GM12878 (cell line): ENCODE data around the gene RPS19BP1. TPM values are rescaled to one million over a fixed set of nuclear protein-coding genes. Genes with fewer than 3 reads are reported as not detected.

Source experiments
- ATF7 ChIP-seq: fragments of 450-650 bp; IDR thresholded peaks from 2 replicates; pipeline ENCODE4 v1.6.1; 2016; ENCODE audit warnings: low read depth, mild to moderate bottlenecking
- EP300 ChIP-seq, 2 experiments: fragments of 150-350 bp in 1 of 2; IDR thresholded peaks; 2 replicates each; pipeline ENCODE4 v1.6.1; 2011 to 2012; ENCODE audit warnings: low read depth in 2 of 2, low read length in 2 of 2, borderline replicate concordance in 1 of 2, improper control_type of control experiment in 1 of 2, inconsistent platforms in 1 of 2; ENCODE audit not compliant: control insufficient read depth in 1 of 2
- ETV6 ChIP-seq, 2 experiments: fragments of 450-650 bp in 1 of 2; IDR thresholded peaks in 1 of 2; conservative IDR thresholded peaks in 1 of 2; 2 replicates each; pipeline ENCODE4 v1.6.1; 2014; ENCODE audit warnings: antibody characterized with exemption in 1 of 2, borderline replicate concordance in 1 of 2, low read depth in 1 of 2, mild to moderate bottlenecking in 1 of 2, moderate library complexity in 1 of 2
- GATAD2B ChIP-seq: fragments of 450-650 bp; conservative IDR thresholded peaks from 2 replicates; pipeline ENCODE4 v1.6.1; 2017; ENCODE audit warnings: low read depth, mild to moderate bottlenecking, moderate library complexity
- KDM1A ChIP-seq: fragments of 200-600 bp; sonication (generic); IDR thresholded peaks from 2 replicates; pipeline ENCODE4 v1.6.1; 2016; ENCODE audit warnings: borderline replicate concordance
- LARP7 ChIP-seq: fragments of 450-650 bp; IDR thresholded peaks from 2 replicates; pipeline ENCODE4 v1.6.1; 2017; ENCODE audit warnings: mild to moderate bottlenecking
- MEF2B ChIP-seq: fragments of 450-650 bp; IDR thresholded peaks from 2 replicates; pipeline ENCODE4 v1.6.1; 2018; ENCODE audit warnings: mild to moderate bottlenecking, moderate library complexity; ENCODE audit not compliant: partially characterized antibody, poor library complexity, severe bottlenecking
- MXI1 ChIP-seq: fragments of 150-350 bp; IDR thresholded peaks from 2 replicates; pipeline ENCODE4 v1.6.1; 2011; ENCODE audit warnings: low read depth, mild to moderate bottlenecking, inconsistent platforms, low read length, improper control_type of control experiment
- MYC ChIP-seq: IDR thresholded peaks from 2 replicates; pipeline ENCODE4 v1.6.1; 2011; ENCODE audit warnings: mild to moderate bottlenecking, low read length, moderate library complexity, inconsistent platforms; ENCODE audit not compliant: insufficient read depth, insufficient replicate concordance, insufficient read length, severe bottlenecking
- PML ChIP-seq: IDR thresholded peaks from 2 replicates; pipeline ENCODE4 v1.6.1; 2012; ENCODE audit warnings: low read length, inconsistent platforms
- POLR2A ChIP-seq: IDR thresholded peaks from 2 replicates; pipeline ENCODE4 v1.6.1; 2011; ENCODE audit warnings: low read depth, mild to moderate bottlenecking, low read length
- RBBP5 ChIP-seq: fragments of 200-600 bp; sonication (generic); conservative IDR thresholded peaks from 2 replicates; pipeline ENCODE4 v1.6.1; 2016
- TCF12 ChIP-seq: IDR thresholded peaks from 2 replicates; pipeline ENCODE4 v1.6.1; 2011; ENCODE audit warnings: low read depth, mild to moderate bottlenecking, low read length
- TCF3 ChIP-seq: IDR thresholded peaks from 2 replicates; pipeline ENCODE4 v1.6.1; 2012; ENCODE audit warnings: low read depth, mild to moderate bottlenecking, low read length, borderline replicate concordance; ENCODE audit not compliant: insufficient read depth
- TCF7 ChIP-seq: IDR thresholded peaks from 2 replicates; pipeline ENCODE4 v1.6.1; 2014; ENCODE audit warnings: antibody characterized with exemption, borderline replicate concordance
- ZSCAN29 ChIP-seq: fragments of 450-650 bp; IDR thresholded peaks from 2 replicates; pipeline ENCODE4 v1.6.1; 2017; ENCODE audit warnings: mild to moderate bottlenecking, moderate library complexity
- polyA plus RNA-seq, 11 experiments: library from polyadenylated mRNA; depleted of rRNA in 4 of 11; unstranded in 6 of 11; stranded (reverse) in 5 of 11; fragments of >200 nt; fragmentation: Nextera tagmentation in 4 of 11; fragmentation: Illumina TruSeq in 1 of 11; extraction: Ambion mirVana in 4 of 11; extraction: Trizol in 1 of 11; gene quantifications; 1 replicate in 1 of 11; 2 replicates in 10 of 11; pipeline versions ENCODE4 v1.2.1 to v1.2.3, GENCODE V29; 2011 to 2016; ENCODE audit warnings: inconsistent platforms in 2 of 11, missing spikeins in 2 of 11, low read depth in 1 of 11
- total RNA-seq, 4 experiments: library from RNA; depleted of rRNA in 3 of 4; stranded (reverse); fragments of >200 nt in 3 of 4; fragmentation: Illumina TruSeq in 1 of 4; extraction: Trizol in 1 of 4; gene quantifications; 2 replicates each; pipeline versions ENCODE4 v1.2.1 to v1.2.3, GENCODE V29; 2013 to 2021
- TF ChIP-seq, protein P1 (sequence below): fragments of 450-650 bp; IDR thresholded peaks from 2 replicates; pipeline ENCODE4 v1.6.1; 2017; ENCODE audit warnings: mild to moderate bottlenecking
- TF ChIP-seq, protein P2 (sequence below): fragments of 450-650 bp; formaldehyde crosslinking; IDR thresholded peaks from 2 replicates; pipeline ENCODE4 v1.4.0; 2020; ENCODE audit warnings: mild to moderate bottlenecking, moderate library complexity
- TF ChIP-seq, protein P3 (sequence below): fragments of 450-650 bp; IDR thresholded peaks from 2 replicates; pipeline ENCODE4 v1.6.1; 2018; ENCODE audit warnings: borderline replicate concordance, mild to moderate bottlenecking; ENCODE audit not compliant: partially characterized antibody
- TF ChIP-seq, protein P4 (sequence below): IDR thresholded peaks from 2 replicates; pipeline ENCODE4 v1.6.1; 2011; ENCODE audit warnings: mild to moderate bottlenecking, low read depth, low read length, moderate library complexity; ENCODE audit not compliant: insufficient replicate concordance

The RPS19BP1 gene
- total and polyA plus RNA-seq, 10 of the 15 experiments (the other 5 are each of a cell fraction or from before 2014, with no cell fraction given) = 2.7 to 206 (median 78.6) TPM

DNA sequence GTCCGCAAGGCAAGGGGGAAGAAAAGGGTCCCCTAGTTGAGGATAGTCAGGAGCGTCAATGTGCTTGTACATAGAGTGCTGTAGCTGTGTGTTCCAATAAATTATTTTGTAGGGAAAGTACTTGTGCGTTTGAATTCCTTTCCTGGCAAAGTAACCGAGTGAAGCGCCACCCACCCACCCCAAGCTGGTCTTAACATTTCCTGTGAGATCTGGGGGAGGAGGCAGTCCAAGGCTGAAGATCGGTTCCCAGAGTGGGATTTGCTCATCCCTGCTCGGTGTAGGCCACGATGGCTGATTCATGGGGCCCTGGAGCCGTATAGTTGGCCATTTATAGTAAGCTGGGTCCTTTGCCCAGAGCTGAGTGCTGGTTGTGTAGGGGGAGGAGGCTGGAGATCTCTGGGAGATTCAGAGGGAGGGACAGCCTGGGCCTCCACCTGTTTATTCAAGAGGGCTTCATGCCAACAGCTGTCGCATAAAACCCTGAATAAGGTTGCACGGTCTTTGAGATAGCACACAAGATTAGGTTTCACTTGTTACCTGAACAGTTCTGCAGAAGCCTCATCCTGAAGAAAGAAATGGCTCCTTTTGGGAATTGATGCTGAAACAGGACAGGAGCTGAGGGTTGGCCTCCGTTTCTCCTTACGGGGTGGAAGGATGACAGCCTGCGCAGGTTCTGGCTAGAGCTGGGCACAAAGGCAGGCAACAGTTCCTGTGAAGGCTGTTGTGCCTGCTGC lies 9.8 kb downstream of the RPS19BP1 start (continued):
- TF ChIP-seq, protein P1, sequence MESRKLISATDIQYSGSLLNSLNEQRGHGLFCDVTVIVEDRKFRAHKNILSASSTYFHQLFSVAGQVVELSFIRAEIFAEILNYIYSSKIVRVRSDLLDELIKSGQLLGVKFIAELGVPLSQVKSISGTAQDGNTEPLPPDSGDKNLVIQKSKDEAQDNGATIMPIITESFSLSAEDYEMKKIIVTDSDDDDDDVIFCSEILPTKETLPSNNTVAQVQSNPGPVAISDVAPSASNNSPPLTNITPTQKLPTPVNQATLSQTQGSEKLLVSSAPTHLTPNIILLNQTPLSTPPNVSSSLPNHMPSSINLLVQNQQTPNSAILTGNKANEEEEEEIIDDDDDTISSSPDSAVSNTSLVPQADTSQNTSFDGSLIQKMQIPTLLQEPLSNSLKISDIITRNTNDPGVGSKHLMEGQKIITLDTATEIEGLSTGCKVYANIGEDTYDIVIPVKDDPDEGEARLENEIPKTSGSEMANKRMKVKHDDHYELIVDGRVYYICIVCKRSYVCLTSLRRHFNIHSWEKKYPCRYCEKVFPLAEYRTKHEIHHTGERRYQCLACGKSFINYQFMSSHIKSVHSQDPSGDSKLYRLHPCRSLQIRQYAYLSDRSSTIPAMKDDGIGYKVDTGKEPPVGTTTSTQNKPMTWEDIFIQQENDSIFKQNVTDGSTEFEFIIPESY = no peak
- TF ChIP-seq EP300 (IDR thresholded peaks at IDR 0.05; ENCODE audit: borderline replicate concordance in 1 of 2, control insufficient read depth in 1 of 2, low read depth in 2 of 2, low read length in 2 of 2) (no peak), MXI1 (no peak; the same call in 1 of the 2 replicates), POLR2A (peak; percentile 88), PML (no peak), RBBP5 (no peak), TCF12 (0 out of 2 replicates have a peak, but pooled peaks have one; percentile 46), ZSCAN29 (no peak), LARP7 (no peak), MEF2B (no peak), ETV6 (conservative IDR thresholded peaks at IDR 0.05 in 1 of 2, IDR thresholded peaks at IDR 0.05 in 1 of 2; ENCODE audit: borderline replicate concordance in 1 of 2, low read depth in 1 of 2) (no peak), MYC (no peak), ATF7 (no peak), GATAD2B (no peak), KDM1A (no peak), TCF3 (no peak), TCF7 (no peak)
- TF ChIP-seq, protein P2, sequence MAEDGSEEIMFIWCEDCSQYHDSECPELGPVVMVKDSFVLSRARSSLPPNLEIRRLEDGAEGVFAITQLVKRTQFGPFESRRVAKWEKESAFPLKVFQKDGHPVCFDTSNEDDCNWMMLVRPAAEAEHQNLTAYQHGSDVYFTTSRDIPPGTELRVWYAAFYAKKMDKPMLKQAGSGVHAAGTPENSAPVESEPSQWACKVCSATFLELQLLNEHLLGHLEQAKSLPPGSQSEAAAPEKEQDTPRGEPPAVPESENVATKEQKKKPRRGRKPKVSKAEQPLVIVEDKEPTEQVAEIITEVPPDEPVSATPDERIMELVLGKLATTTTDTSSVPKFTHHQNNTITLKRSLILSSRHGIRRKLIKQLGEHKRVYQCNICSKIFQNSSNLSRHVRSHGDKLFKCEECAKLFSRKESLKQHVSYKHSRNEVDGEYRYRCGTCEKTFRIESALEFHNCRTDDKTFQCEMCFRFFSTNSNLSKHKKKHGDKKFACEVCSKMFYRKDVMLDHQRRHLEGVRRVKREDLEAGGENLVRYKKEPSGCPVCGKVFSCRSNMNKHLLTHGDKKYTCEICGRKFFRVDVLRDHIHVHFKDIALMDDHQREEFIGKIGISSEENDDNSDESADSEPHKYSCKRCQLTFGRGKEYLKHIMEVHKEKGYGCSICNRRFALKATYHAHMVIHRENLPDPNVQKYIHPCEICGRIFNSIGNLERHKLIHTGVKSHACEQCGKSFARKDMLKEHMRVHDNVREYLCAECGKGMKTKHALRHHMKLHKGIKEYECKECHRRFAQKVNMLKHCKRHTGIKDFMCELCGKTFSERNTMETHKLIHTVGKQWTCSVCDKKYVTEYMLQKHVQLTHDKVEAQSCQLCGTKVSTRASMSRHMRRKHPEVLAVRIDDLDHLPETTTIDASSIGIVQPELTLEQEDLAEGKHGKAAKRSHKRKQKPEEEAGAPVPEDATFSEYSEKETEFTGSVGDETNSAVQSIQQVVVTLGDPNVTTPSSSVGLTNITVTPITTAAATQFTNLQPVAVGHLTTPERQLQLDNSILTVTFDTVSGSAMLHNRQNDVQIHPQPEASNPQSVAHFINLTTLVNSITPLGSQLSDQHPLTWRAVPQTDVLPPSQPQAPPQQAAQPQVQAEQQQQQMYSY (CRISPR knock-in tag) = 0 out of 2 replicates have a peak, but pooled peaks have one; percentile 48
- TF ChIP-seq, protein P3, sequence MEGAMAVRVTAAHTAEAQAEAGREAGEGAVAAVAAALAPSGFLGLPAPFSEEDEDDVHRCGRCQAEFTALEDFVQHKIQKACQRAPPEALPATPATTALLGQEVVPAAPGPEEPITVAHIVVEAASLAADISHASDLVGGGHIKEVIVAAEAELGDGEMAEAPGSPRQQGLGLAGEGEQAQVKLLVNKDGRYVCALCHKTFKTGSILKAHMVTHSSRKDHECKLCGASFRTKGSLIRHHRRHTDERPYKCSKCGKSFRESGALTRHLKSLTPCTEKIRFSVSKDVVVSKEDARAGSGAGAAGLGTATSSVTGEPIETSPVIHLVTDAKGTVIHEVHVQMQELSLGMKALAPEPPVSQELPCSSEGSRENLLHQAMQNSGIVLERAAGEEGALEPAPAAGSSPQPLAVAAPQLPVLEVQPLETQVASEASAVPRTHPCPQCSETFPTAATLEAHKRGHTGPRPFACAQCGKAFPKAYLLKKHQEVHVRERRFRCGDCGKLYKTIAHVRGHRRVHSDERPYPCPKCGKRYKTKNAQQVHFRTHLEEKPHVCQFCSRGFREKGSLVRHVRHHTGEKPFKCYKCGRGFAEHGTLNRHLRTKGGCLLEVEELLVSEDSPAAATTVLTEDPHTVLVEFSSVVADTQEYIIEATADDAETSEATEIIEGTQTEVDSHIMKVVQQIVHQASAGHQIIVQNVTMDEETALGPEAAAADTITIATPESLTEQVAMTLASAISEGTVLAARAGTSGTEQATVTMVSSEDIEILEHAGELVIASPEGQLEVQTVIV = no peak
- TF ChIP-seq, protein P4, sequence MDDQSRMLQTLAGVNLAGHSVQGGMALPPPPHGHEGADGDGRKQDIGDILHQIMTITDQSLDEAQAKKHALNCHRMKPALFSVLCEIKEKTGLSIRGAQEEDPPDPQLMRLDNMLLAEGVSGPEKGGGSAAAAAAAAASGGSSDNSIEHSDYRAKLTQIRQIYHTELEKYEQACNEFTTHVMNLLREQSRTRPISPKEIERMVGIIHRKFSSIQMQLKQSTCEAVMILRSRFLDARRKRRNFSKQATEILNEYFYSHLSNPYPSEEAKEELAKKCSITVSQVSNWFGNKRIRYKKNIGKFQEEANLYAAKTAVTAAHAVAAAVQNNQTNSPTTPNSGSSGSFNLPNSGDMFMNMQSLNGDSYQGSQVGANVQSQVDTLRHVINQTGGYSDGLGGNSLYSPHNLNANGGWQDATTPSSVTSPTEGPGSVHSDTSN = no peak
